Breast epithelium (tissue), 3 donors: ENCODE data around the gene CMSS1.

ENCODE experiments used
- POLR2A ChIP-seq: fragments of 450-650 bp; IDR thresholded peaks from one replicate; pipeline ENCODE4 v1.6.1; 2016; ENCODE audit warnings: antibody characterized with exemption, mild to moderate bottlenecking, moderate library complexity
- POLR2AphosphoS5 ChIP-seq, 3 donors: sonication (generic); formaldehyde crosslinking; IDR thresholded peaks; one replicate each; pipeline ENCODE4 v1.6.1; 2017; ENCODE audit warnings: antibody characterized with exemption in 3 of 3
- TF ChIP-seq, protein P1 (sequence below), 3 donors: fragments of 450-650 bp; IDR thresholded peaks; one replicate each; pipeline ENCODE4 v1.5.1; 2016 to 2017; ENCODE audit warnings: antibody characterized with exemption in 3 of 3, mild to moderate bottlenecking in 3 of 3, moderate library complexity in 3 of 3

DNA sequence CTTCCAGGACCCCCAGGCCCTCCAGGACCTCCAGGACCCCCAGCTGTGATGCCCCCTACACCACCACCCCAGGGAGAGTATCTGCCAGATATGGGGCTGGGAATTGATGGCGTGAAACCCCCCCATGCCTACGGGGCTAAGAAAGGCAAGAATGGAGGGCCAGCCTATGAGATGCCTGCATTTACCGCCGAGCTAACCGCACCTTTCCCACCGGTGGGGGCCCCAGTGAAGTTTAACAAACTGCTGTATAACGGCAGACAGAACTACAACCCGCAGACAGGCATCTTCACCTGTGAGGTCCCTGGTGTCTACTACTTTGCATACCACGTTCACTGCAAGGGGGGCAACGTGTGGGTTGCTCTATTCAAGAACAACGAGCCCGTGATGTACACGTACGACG lies 22.1 kb upstream of the CMSS1 start:
- TF ChIP-seq, protein P1, sequence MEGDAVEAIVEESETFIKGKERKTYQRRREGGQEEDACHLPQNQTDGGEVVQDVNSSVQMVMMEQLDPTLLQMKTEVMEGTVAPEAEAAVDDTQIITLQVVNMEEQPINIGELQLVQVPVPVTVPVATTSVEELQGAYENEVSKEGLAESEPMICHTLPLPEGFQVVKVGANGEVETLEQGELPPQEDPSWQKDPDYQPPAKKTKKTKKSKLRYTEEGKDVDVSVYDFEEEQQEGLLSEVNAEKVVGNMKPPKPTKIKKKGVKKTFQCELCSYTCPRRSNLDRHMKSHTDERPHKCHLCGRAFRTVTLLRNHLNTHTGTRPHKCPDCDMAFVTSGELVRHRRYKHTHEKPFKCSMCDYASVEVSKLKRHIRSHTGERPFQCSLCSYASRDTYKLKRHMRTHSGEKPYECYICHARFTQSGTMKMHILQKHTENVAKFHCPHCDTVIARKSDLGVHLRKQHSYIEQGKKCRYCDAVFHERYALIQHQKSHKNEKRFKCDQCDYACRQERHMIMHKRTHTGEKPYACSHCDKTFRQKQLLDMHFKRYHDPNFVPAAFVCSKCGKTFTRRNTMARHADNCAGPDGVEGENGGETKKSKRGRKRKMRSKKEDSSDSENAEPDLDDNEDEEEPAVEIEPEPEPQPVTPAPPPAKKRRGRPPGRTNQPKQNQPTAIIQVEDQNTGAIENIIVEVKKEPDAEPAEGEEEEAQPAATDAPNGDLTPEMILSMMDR (IDR thresholded peaks at IDR 0.05) = no peak
- TF ChIP-seq POLR2AphosphoS5 (IDR thresholded peaks at IDR 0.05) = no peak
- no peak for TF ChIP-seq POLR2A
